Stimulated activated CD4-positive, alpha-beta T cell treated with anti-CD3 and anti-CD28 coated beads, TNF-alpha, amount 100 ng/mL, for 1 hour (primary cell): ENCODE data around the gene IP6K1.
"Not testable (repeated sequence)": the region's sequence is repeated elsewhere in the genome, so short reads cannot be mapped to it uniquely, and the experiment has no call there.

Source experiments
- DNase-seq, 3 donors: peaks; one replicate each; pipeline ENCODE4 v3.0.0-alpha.2; 2020; ENCODE audit warnings: low read depth in 3 of 3, low spot score in 1 of 3

IP6K1 gene

DNA sequence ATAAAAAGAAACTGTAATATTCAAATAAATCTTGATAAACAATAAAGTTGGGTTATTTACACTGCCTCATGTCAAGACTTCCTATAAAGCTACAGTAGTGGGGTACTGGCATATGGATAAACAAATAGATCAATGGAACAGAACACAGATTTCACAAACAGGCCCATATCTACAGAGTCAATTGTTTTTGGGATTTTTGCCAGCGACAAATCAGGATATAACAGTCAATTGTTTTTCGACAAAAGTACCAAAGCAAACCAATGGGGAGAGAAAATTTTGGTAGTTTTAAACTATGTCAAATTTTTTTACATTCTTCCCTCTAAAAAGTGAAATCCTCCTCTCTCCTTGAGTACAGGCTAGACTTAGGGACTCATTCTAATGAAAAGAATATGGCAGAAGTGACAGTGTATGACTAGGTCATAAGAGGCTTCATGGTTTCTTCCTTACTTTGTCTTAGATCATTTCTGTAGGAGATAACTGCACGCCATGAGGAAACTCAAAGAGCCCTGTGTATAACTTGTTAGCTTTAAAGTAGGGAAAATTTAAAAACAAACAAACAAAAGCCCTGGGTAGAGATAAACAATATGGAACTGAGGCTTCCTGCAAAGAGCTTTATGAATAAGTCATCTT, 16.9 kb downstream of the IP6K1 start:
- DNase-seq, result no peak

DNA sequence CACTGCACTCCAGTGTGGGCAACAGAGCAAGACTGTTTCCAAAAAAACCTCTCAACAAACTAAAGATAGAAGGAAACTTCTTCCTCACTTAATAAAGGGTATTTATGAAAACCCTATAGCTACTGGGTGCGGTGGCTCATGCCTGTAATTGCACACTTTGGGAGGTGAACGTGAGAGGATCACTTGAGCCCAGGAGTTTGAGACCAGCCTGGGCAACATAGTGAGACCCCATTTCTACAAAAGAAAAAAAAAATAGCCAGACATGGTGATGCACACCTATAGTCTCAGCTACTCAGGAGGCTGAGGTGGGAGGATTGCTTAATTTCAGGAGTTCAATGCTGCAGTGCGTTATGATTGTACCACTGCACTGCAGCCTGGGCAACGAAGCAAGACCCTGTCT, 22.4 kb downstream of the IP6K1 start:
- DNase-seq, result no peak

DNA sequence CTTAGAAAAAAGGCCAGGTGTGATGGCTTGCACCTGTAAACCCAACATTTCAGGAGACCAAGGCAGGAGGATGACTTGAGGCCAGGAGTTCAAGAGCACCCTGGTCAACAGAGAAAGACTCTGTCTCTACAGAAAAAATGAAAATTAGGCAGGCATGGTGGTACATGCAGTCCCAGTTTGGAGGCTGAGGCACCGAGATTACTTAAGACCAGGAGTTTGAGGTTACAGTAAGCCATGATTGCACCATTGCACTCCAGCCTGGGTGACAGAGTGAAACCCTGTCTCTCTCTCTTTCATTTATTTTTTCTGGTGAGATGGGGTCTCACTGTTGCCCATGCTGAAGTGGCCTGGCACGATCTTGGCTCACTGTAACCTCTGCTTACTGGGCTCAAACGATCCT, 24.7 kb downstream of the IP6K1 start:
- no peak for DNase-seq

DNA sequence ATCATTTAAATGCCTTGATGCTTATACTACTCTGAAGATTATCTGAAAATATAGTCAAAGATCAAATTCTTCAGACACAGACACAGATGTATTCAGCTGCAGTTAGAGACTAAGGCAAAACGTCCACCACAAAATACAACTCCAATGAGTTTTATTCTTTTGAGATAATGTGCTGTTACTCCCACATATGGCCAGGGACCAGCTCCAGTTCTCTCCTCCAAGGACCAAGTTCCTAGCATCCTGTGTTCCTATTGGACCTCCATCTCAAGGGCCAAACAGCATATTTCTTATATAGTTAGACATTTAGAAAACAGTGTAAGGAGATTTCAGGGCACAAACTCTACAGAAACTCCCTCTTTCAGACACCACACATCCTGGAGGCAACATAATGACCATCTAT, 27.1 kb downstream of the IP6K1 start:
- no peak for DNase-seq

DNA sequence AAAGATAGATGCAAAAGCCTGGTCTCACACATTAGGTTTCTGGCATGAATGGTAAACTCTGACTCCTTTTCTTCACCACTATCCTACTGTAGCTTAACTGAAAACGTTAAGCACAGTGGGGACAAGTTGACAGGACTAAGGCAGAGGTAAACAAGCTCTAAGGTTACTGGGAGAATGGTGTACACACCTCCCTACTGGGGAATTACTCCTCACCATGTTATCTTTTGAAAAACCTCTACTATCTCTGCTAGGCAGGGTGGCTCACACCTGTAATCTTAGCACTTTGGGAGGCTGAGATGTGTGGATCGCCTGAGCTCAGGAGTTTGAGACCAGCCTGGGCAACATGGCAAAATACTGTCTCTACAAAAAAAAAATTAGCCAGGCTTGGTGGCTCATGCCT, 29.1 kb downstream of the IP6K1 start:
- DNase-seq, result no peak

DNA sequence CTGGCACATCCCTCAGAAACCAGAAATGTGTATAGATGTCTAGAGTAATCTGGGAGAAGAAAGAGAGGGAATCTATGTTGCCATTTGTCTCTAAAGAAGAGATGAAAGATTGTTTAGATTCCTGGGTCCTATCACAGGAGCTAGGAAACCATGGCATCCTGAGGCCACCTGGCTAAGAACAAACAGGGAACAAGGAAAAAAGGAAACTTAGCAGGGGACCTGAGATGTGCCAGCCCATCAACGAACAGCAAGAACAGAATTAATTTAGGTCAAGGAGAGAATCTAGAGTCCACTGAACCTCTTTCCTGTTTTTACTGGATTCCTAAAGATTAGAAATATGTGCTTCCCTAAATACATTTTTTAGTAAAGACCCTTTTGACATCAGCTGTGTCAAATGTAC, 30.3 kb downstream of the IP6K1 start:
- DNase-seq, result no peak

DNA sequence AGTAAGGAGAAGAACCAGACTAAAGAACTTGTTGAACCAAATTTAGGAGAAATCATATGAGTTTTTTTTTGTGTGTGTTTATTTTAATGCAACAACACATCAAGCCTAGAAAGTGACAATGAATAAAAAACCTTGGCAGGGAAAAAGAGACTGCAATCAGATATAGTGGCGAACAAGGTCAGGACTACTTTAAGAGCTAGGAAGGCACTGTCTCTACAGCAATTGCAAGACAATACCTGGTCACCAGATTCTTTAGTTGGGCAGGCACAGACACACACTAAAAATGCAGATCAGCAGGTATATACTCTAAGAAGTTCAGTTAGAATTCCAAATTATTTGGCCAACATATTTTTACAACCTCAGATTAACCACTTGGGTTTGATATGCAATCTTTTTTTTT, 31.8 kb downstream of the IP6K1 start:
- no peak for DNase-seq

DNA sequence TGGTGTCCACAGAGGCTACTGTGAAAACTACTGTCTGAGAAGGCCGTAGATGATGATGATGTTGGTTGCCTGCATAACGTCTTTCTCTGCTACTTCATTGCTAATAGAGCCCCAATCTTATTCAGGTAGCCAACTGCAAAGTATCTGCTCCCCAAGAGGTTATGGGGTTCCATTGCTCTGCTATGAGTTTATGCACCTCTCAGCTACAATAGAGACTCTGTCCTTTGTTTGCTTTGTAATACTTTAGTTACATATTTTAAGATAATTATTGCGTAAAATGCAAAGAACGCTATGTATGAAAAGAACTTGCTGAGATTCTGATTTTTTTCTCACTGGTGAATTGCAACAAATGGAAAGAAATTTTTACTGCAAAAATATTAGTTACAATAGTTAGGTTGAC, 34.8 kb downstream of the IP6K1 start:
- no peak for DNase-seq

DNA sequence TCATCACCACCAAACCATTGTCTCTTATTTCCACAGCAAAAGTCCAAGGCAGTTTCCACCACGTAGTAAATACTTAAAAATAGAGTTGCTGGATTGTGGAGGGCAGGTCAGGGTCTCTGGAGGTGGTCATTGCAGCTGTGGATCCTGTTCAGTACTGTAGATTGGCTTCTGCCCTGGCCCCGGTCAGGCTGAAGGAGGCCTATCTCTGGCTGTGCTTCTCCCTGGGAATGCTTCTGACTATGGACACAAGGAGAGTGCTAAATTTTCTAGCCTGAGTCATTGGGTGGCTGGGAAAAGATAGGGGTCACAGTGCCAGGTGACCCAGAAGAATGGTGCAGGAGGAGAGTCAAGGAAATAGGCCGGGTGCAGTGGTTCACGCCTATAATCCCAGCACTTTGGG, 36.3 kb downstream of the IP6K1 start:
- DNase-seq, result no peak

DNA sequence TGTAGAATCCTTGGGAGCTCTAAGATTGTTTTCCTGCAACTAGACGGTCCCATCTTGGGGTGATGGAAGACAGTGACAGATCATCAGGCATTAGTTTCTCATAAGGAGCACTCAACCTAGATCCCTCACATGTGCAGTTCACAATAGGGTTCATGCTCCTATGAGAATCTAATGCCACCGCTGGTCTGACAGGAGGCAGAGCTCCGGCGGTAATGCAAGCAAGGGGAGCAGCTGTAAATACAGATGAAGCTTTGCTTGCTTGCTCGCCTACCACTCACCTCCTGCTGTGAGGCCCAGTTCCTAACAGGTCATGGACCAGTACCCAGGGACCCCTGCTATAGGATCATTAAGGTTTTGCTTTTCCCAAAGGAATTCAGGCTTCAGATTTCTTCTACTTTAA, 37.5 kb downstream of the IP6K1 start:
- not testable (repeated sequence) for DNase-seq

DNA sequence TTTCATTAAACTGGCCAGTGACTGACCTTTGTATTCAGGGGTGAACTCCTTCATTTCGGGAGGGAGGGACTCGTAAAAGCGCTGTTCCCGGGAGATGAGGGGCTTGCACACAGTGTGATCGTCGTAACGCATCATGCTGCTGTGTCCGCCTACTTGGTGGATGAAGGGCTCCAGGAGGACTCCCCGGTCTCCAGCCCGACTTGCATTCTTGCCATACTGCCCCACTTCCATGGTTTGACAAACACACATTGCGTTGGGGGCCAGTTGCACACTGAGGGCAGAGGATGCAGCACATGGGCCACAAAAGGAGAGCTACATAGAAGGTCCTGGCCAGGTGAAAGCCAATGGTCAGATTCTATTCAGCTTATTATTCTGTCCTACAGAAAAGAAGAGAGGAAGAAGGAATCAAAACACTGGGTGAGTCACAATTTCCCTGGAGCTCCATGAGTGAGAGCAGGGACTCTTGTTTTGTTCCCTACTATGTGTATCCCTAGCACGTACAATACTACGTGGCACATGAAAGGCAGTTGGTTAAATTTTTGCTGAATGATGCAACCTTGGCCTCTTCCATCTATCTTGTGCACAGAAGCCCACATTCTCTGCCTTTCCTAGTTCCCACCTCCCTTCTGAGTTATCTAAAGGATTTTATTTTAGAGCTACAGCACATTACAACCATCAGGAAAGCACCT, 38.4 kb downstream of the IP6K1 start:
- DNase-seq, result no peak

DNA sequence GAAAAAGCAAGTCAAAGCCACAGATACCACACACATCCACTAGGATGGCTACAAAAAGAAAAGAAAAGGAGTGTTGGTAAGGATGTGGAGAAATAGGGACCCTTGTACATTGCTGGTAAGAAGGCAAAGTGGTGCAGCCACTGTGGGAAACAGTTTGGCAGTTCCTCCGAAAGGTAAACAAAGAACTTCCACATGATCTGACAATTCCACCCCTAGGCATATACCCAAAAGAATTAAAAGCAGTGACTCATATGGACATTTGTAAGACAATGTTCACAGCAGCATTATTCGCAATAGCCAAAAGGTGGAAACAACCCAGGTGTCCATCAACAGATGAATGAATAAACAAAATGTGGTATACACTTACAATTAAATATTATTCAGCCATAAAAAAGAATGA, 40.4 kb downstream of the IP6K1 start:
- DNase-seq, result no peak

DNA sequence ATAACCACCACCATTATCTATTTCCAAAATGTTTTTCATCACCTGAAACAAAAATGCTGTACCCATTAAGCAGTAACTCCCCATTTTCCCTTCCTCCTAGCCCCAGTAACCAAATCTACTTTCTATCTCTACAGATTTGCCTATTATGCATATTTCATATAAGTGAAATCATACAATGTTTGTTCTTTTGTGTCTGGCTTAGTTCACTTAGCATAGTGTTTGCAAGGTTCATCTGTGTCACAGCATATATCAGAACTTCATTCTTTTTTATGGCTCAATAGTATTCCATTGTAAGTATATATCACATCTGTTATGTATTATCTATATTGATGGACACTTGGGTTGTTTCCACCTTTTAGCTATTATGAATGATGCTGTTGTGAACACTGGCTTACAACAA, 45.9 kb downstream of the IP6K1 start:
- DNase-seq, result no peak

DNA sequence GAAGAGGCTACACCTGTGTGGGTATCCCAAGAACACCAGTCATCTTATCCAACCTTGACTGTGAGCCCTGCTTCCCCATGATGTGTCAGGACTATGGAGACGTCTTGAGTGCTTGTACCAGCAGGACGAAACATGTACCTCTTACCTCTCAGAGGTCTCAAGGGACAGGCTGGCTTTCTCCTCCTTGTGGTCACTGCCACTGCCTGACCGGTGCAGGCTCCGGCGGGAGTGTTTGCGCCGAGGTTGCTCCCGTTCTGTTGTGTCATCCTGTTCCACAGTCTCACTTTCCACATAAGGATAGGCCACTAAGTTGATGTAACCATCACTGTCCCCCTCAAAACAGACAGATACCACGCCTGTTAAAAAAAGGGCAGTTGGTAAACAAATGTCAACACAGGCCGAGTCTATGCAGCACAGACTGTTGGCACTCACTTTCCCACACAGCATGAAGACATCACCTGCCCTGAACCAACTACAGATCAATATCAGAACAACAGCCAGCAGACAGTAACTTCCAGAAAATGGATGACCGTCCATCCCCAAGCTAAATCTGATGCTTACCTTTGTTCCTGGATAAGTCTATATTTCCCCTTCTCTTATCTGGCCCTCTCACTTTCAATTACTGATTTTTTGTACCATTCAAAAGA, 48.2 kb downstream of the IP6K1 start:
- DNase-seq, result no peak

DNA sequence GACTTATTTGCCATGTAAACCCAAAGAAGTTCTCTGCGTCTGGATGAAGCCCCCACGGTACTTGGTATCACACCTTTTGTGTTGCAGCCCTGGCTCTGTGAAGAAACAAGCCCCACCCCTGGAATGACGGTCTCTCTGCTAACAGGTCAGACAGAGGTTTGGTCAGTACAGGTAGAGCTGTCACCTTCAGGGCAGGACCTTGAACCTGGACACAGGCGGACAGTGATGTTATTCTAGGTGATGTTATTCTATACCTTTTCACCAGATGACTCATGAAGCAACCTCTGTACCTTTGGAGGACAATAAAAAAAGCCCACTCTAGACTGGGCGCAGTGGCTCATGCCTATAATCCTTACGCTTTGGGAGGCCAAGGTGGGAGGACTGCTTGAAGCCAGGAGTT, 51.6 kb downstream of the IP6K1 start:
- no peak for DNase-seq

DNA sequence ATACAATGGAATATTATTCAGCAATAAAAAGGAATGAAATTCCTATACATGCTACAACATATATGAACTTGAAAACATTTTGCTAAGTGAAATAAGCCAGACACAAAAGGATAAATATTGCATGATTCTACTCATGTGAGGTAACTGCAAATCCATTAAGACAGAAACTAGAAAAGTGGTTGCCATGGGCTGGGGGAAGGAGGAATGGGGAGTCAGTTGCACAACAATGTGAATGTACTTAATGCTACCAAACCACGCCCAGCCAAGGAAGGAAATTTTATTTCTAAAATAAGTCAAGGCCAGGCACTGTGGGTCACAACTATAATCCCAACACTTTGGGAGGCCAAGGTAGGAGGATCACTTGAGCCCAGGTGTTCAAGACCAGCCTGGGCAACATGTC, 52.8 kb downstream of the IP6K1 start:
- DNase-seq, result no peak

DNA sequence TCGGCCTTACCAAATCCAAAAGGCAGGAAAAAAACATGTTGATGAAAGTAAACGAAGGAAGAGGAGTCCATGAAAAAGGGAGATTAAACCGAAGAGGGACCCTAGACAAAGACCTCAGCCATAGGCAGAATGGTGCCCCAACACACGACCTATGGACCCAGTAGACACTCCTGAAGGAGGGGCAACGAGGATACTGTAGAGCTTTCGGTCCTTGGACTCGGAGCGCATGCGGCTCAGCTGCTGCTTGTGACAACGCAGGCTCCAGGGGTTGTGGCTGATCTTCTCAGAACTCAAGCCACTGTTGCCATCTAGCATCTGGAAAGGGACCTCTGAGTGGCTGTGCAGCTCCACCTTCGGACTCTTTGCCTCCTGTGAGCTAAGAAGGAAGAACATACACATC, 53.7 kb downstream of the IP6K1 start:
- DNase-seq, result no peak

DNA sequence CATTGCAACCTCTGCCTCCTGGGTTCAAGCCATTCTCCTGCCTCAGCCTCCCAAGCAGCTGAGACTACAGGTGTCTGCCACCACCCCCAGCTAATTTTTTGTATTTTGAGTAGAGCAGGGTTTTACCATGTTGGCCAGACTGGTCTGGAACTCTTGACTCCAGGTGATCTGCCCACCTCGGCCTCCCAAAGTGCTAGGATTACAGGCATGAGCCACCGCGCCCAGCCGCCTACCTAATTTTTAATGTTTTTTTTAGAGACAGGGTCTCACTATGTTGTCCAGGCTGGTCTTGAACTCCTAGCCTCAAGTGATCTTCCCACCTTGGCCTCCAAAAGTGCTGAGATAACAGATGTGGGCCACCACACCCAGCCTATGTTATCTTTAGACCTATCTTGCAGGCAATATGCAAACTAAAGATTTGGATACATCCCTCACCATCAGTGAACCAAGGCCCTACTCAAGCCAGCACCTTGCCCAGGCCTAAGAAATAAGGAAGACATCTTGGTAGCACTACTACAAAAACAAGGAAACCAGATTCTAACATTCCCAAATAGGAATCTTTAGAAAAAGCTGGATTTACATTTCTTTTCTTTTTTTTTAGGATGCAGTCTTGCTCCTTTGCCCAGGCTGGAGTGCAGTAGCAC, 56.3 kb downstream of the IP6K1 start:
- DNase-seq, result no peak

DNA sequence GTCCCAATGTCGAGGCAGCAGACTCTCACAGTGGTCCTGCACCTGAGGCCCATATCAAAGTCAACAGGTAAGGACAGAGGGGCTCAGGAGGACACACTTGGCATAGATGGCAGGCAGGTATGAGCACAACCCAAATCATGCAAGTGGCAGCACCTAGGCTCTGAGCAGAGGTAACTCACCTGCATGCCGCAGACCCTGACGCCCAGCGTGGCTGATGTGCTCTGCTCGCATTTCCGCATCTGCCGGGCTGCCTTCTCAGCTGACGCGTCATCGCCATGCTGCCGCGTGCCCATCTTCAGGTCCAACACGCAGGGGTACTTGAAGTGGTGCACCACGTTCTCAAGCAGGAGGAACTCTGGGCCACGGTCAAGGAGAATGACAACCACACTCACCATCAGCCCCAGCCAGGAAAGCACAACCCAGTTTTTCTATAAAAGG, 58.4 kb downstream of the IP6K1 start:
- no peak for DNase-seq

DNA sequence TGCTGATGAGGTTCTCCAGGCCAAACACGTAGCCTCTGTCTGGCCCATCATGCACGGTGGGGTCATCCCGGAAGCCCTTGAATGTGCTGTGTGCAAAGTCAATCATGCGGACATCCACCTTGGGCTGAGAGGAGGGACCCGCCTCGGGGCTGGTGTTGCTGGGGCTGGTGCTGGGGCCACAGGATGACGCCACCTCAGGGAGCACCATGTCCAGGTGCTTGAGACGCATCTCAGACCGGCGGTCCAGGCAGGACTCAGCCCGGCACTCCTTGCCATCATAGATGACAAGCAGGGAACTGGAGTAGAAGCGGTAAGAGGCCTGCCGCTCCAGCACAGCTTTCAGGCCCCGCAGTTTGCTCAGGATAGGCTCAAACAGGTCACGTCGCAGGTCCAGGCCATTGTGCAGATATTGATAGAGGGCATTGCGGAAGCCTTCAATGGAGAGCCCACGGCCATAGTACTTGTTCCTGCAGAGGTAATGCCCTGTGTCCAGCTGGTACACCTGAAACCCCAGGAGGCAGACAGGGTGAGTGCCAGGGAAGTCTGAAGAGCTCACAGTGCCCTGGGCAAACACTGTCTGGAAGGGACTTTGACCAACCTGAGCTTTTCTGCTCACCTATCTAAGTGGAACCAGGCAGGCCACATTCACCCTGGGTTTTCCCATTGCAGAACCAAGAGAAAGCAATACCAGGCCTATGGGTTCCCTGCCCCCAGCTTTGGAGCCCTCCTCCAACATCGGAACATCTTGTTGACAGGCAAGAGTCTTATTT, 59.0 kb downstream of the IP6K1 start:
- DNase-seq, result no peak

DNA sequence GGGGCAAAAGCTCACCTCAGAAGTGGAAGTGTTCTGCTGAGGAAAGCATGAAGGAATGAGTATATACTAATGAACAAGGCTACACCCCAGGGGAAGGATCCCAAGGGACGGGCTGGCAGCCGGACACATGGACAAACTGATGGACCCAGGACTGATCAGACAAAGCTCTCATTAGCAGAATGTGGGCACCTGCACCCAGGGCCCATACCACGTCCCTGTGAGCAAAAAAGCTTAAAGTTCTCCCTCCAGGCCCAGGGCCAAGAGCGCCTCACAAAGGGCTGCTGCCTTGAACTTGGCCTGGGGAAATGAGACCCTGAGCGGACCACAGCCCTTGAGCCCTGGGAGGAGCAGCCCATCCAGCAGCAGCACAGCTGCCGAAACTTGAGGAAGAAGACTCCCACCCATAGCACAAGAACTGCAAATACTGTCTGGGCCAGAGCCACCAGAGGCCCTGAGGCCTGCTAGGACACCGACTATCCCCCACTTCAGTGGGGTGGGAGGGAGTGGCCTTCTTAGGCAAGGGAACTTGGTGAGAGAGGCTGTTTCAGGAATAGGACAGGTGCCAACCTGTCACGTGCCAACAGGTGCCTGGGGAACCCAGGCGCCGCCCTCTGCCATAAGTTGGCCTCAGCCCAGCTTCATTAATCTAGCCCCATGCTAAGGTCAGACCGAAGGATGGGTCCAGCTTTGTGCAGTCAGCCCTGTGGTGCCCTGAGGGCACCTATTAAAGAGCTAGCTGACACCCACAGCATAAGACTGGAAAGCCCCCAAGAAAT, 60.2 kb downstream of the IP6K1 start:
- DNase-seq, result no peak
